Activated CD4-positive, alpha-beta T cell treated with anti-CD3 and anti-CD28 coated beads, Interleukin-2, amount 50 U/mL, for 16 hours (primary cell): ENCODE results near the gene DESI2.
"Not testable (repeated sequence)": the region's sequence is repeated elsewhere in the genome, so short reads cannot be mapped to it uniquely, and the experiment has no call there.

Experiments used
- DNase-seq: peaks from one replicate; pipeline ENCODE4 v3.0.0-alpha.2; 2020

Gene DESI2

GRCh38 chr1:244655186-244655585 is 2.3 kb downstream of the DESI2 start:
- DNase-seq, result no peak

DNA sequence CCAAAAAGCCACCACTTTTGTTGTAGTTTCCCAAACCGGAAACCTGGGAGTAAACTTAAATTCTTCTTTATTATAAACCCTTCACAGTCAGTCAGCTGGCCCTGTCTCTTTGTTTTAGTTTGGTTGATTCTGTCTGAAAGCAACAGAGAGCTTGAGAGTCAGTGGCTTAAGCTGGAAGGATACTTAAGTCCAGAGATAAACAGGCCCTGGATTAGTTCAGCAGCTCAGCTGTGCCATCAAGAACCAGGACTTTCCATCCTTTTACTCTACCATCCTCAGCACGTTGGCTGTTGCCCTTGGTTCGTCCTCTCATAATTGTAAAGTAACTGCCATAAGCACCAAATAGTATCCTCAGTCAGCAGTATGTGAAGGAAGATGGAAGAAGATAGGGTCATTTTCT is 4.5 kb downstream of the DESI2 start:
- DNase-seq, result no peak

- no peak for DNase-seq
Measured at GRCh38 chr1:244659694-244660093, 6.8 kb downstream of the DESI2 start.

DNA sequence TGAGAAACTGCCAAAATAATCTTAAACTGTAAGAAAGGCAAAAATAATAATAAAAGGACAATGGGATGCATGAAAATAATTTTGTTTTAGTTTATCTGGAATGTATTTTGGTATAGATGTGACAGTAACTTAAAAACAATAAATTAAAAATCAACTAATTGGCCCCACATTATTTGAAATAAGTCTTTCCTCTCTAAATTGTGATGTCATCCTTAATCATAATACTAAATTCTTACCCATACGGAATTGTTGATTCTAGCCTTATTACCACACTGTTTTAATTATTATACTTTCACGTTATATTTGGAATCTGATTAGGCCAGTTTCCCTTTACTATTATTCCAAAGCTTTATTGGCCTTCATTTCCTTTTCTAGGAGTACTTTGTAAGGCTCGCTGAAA is 7.7 kb downstream of the DESI2 start:
- no peak for DNase-seq

DNA sequence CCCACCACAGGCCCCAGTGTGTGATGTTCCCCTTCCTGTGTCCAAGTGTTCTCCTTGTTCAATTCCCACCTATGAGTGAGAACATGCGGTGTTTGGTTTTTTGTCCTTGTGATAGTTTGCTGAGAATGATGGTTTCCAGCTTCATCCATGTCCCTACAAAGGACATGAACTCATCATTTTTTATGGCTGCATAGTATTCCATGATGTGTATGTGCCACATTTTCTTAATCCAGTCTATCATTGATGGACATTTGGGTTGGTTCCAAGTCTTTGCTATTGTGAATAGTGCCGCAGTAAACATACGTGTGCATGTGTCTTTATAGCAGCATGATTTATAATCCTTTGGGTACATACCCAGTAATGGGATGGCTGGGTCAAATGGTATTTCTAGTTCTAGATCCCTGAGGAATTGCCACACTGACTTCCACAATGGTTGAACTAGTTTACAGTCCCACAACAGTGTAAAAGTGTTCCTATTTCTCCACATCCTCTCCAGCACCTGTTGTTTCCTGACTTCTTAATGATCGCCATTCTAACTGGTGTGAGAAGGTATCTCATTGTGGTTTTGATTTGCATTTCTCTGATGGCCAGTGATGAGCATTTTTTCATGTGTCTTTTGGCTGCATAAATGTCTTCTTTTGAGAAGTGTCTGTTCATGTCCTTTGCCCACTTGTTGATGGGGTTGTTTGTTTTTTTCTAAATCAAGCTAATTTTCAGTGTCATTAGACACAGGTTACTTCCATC is 8.8 kb downstream of the DESI2 start:
- DNase-seq, result not testable (repeated sequence)

GRCh38 chr1:244662599-244662998 is 9.7 kb downstream of the DESI2 start:
- no peak for DNase-seq

DNA sequence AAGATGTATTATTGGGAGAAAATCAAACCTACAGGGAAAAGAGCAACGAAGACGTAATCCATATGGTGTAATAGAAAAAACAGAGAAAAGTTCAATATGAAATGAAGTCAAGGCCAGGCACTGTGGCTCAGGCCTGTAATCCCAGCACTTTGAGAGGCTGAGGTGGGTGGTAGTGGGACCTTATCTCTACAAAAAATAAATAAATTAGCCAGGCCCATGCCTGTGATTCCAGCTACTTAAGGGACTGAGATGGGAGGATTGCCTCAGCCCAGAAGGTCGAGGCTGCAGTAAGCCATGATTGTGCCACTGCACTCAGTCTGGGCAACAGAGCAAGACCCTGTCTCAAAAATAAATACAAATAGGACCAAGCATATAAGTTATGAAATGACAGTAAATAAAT is 11.4 kb downstream of the DESI2 start:
- no peak for DNase-seq

DNA sequence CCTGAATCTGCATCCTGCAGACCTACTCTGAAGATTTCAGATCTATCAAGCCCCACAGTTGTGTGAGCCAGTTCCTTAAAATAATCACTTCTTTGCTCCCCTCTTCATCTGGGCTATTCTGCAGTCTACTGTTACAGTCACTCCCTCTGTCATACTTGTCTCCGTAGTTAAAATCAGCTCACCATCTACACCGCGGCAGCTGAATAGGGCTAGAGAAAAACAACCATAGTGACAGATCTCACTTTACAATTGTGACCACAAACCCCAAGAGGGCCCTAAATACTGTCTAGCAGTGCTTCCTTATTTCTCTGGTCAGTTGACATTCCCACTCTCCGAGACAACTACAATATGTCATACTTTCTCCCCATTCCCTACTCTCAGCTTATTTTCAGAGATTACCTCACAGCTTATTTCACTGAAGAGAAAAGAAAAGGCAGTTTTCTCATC is 12.9 kb downstream of the DESI2 start:
- no peak for DNase-seq

- not testable (repeated sequence) for DNase-seq
Measured at GRCh38 chr1:244666672-244667418, 13.9 kb downstream of the DESI2 start.

DNA sequence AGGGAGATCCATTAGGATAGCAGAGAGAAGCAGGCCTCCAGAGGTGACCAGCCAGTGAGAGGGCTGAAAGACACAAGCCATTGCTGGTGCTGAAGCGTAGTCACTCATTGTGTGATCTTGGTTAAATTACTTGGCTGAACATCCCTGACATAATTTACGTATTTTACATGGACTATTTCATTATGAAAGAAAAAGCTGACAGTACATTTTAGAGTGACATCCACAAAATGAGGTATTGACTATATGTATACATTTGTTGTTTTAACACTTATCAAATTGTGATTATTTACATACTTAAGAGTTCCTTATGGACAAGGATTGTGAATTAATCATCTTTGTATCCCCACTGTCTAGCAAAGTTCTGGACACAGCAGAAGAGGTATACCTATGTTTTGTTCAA is 14.9 kb downstream of the DESI2 start:
- no peak for DNase-seq

- no peak for DNase-seq
Measured at GRCh38 chr1:244672946-244673682, 20.2 kb downstream of the DESI2 start.

DNA sequence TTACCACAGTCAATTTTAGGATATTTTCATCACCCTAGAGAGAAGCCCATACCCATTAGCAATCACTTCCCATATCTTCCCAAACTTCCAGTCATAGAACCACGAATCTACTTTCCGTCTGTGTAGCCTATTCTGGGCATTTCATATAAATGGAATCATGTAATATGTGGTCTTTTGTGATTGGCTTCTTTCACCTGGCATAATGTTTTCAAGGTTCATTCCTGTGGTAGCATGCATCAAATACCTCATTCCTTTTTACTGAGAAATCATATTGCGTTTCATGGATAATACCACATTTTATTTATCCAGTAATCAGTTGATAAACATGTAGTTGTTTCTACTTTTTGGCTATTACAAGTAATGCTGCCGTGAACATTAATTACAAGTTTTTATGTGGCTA is 21.5 kb downstream of the DESI2 start:
- no peak for DNase-seq

DNA sequence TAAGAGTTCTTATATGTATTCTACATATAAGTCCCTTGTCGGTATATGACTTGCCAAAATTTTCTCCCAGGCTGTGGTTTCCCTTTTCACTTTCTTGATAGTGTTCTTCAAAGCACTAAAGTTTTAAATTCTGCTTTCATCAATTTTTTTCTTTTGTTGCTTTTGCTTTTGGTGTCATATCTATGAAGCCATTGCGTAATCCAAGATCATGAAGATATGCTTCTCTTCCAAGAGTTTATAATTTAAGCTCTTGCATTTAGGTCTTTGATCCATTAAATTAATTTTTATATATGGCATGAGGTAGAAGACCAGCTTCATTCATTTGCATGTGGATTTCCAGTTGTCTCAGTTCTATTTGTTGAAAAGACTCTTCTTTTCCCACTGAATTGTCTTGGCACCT is 22.2 kb downstream of the DESI2 start:
- DNase-seq, result no peak

- no peak for DNase-seq
Measured at GRCh38 chr1:244678697-244679096, 25.8 kb downstream of the DESI2 start.

DNA sequence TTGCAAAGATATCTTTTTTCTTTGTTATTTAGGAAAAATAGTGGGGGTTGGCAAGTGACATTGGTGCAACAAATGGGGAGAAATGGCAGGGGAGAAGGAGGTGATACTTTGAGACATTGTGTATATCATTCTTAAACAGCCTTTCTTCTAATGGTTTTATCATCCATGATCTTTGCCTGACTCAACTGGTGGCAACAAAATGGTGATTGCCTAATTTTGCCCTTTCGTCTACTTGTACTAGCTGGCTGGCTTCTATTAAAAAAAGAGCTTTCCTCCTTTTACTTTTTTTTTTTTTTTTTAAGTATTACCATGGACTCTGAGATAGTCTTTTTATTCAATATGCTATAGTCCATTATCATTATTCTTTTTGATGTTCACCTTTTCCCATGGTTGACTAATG is 27.7 kb downstream of the DESI2 start:
- DNase-seq, result no peak

DNA sequence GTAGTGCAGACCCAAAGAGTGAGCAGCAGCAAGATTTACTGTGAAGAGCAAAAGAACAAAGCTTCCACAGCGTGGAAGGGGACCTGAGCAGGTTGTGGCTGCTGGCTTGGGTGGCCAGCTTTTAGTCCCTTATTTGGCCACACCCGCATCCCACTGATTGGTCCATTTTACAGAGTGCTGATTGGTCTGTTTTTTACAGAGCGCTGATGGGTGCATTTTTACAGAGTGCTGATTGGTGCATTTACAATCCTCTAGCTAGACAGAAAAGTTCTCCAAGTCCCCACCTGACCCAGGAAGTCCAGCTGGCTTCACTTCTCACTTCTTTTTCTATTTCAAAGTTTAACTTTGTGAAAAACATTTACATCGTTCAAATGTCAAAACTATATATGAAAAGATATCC is 29.2 kb downstream of the DESI2 start:
- DNase-seq, result not testable (repeated sequence)

GRCh38 chr1:244695937-244696336 is 43.0 kb downstream of the DESI2 start:
- DNase-seq, result no peak

DNA sequence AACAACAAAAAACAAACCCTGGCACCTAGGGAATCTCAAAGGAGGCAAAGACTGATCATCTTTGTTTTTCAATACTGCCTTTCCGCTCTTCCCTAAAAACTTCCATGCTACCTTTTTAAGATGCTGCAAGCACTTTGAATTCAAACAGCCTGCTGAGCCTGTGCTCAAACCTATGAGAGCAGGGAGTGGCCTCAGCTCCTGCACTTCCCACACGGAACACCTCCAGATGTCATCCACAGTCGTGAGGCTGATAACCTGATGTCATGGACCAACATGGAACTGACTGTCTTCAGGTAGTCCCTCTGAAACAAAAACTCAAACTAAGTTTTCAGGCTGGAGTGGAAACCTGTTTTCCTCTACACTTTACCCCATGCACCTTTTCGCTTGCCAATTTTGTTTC is 46.8 kb downstream of the DESI2 start:
- no peak for DNase-seq

DNA sequence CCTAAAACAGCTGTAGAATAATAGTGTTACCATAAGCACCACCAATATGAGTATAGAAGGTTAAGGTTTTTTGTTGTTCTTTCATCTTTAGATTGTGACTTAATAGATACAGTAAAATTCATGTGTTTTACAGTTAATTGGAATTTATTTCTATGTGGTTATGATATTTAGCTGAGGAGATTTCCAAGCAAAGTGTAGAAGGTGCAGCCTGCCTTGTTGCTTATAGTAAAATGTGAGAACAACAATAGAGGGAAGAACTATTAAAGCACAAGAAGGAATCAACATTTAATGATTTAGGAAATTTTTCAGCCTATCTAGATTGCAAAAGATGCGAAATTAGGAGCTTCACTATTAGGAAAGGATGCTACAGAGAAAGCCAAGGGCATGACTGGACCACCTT is 47.9 kb downstream of the DESI2 start:
- DNase-seq, result no peak

- DNase-seq, result no peak
Measured at GRCh38 chr1:244702620-244703019, 49.7 kb downstream of the DESI2 start.

GRCh38 chr1:244704107-244704506 is 51.2 kb downstream of the DESI2 start:
- DNase-seq, result no peak

DNA sequence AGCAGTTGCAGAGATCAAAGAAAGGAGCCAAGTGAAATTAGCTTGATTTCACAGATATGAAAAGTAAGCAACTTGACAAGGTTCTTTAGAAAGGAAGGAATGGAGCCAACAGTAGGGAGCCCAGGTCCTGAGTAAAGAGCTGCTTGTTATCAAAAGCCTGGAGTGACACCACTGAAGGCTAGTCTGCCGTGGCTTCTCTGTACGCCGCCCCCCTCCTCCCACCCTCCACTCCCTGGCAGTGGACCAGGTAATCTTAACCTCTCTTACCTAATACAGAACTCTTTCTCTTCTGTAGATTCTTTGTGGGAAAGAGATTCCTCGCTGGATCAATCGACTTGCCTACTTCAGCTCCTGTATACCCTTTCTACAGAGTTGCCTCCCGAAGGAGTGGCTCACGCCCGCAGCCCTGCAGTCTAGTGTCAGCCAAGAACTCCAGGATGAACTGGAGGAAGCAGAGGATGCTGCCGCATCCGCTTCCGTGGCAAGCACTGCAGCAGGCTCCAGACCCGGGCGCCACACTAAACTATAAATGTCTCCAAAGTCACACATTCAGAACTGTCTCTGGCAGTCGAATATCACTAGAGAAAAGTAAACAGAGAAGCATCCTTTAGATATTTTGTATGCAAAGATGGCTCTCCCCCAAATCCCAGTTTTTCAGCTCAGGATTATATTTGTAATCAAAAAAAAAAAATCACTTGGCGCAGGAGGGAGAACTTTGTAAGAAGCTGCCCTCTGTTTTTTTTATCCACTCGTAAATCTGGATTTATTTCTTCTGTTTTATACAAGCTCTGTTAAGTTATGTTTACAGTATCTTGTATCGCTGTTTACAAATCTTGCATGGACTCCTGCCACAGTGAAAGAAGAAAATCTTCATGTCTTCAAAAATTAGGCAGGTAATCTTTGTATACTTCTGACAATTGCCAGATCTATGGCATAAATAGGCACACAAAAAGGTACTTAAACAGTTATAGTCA is 52.6 kb downstream of the DESI2 start:
- no peak for DNase-seq

DNA sequence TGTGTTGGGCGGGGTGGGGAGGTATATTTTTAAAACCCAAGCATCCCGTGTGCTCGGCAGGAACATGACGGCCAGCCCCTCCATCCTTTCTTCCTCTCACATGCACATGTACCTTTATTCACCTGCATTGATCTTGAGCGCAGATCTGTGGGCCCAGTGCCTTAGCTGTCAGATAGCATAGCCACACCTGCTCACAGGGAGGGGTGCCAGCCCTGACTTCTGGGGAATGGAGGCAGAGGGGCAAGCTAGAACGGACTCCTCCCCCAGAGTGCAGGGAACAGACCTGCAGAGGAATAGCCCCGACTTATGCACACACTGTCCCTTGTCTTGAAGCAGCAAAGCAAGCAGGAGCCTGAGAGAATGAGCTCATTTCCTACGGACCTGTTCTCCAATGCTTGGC is 56.1 kb downstream of the DESI2 start:
- DNase-seq, result no peak
